Measurements from ENCODE around the gene NPAS1.

The NPAS1 gene

GRCh38 chr19:47089767-47090350 is 70.2 kb downstream of the NPAS1 start:
- no peak for DNase-seq

- DNase-seq, result no peak
Observed at GRCh38 chr19:47093254-47093653, 73.6 kb downstream of the NPAS1 start.

GRCh38 chr19:47093841-47094240 is 74.2 kb downstream of the NPAS1 start:
- no peak for DNase-seq

GRCh38 chr19:47094557-47095475 is 75.2 kb downstream of the NPAS1 start:
- DNase-seq, result no peak

Data from NCI-H2171 (cell line).